Left forelimb (tissue), 1 donor: ENCODE measurements around the gene NLGN1.
"Not testable (repeated sequence)": the region's sequence is repeated elsewhere in the genome, so short reads cannot be mapped to it uniquely, and the experiment has no call there.

Source experiments
- DNase-seq: peaks from one replicate; pipeline ENCODE4 v3.0.0-alpha.2; 2018; ENCODE audit warnings: low spot score

Gene NLGN1

DNA sequence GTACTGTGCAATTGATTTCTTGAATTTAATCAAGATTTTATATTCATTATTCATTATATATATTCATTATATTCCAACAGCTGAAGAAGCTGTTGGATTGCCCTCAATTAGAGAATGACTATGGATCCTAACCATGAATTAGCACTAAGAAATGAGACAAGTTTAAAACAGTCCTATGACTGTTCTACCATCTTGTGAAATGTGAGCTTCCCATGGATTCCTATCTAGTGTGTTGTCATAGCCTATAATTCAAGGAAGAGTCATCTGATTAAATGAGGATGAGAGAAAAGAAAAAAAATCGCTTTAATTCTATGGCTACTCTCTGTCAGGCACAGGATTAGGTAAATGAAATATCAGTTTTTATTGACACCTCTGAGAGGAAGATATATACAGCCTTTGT is 765.0 kb downstream of the NLGN1 start:
- no peak for DNase-seq

DNA sequence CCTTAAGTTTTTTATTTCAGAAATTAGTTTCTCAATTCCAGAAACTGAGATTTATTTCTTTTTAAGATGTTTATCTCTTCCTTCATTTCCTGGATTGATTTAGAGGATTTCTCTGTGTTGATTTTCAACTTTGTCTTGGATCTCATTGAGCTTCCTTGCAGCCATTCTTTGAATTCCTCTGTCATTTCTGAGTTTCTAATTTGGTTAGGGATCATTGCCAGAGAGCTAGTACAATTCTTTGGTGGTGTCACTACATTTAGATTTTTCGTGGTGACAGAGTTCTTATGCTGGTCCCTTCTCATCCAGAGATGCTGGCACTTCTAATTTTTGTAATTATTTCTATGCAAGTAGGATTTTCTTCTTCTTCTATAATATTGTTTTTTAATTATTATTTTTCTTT is 770.5 kb downstream of the NLGN1 start:
- DNase-seq, result no peak

DNA sequence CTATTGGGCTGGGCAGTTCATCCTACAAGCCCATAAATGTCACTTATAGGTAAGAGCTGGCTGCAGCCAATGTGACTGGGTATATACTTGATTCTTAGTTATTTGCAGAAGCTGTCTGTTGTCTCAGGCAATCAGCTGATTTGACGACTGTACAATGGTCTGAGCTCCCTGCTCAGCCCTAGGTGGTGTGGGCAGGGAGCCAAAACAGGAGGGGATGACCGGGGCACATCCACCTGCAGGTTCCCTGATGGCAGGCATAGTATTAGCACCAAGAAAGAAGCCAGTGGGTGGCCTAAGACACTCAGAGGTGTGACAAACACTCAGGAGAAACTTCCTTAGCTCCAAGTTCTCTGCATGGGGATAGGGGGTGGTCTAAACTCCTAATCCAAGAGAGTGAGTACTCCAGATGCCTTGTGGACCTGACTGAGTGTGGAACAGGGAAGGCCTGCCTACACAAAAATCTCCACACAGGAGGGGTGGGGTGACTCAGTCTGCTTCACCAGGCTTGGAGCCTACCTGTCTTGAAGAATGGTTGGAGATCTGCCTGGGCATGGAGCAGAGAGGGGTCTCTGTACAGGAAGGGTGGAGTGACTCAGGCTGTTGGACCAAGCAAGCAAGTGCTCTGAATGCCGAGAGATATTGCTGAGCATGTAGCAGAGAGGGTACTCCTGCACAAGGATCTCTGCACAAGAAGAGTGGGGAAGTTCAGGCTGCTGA is 771.2 kb downstream of the NLGN1 start:
- DNase-seq, result no peak

DNA sequence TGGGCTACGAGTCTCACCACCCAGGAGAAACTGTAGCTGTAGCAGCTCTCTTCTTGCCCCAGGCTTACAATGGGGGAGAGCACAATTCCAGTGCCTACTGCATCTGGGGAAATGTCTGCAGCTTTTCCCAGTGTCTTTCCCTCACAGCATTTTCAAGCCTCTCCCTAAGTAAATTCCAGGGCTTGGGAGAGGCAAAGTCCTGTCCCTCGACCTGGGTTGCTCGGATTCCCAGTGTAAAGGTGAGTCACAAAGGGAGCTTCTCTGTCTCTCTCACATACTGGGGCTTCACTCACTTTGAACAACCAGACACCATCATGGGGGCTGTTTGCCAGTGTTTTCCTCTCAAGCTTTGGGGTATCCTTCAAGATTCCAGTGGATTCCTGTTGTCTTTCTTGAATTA is 772.2 kb downstream of the NLGN1 start:
- DNase-seq, result no peak

DNA sequence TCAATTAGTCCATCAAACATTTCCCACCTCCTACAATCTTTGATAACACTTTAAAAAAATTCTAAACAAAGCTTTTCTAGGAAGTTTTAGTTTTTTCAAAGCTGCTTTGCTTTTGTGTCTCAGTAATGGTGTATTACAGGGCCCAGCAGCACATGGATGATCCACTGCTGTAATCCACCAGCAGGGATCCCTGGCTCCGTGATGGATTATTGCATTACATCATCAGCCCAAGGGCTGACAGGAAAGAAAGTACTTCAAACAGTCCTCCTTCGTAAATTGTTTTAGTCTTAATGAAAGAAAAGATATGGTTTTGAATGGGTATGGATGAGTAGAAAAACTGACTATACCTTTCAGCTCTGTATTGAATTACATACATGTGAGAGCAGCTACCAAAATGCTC is 772.7 kb downstream of the NLGN1 start:
- no peak for DNase-seq

DNA sequence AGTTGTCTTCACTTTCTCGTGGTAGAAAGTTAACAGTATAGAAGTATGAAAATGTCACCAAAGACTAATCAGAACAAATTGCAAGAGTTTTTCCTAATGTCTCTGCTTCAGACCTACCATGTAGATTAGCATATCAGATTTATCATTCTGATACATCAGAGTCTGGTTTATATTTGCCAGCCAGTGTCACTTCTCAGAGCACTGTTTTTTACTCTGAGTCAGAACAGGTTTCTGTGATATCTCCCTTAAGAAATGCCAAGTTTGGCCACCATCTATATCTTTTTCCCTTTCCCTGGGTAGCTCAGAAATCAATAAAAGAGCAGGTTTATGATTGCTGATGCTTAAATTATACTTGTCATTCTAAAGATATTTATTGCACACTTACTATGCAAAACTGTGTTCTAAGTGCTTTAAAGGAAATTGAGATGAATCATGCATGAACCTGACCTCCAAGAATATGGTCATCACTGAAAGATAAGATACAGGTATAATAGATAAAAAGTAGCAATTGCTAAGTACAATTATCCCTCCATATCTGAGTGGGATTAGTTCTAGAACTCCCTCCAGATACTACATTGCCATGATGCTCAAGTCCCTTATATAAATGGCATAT is 788.9 kb downstream of the NLGN1 start:
- DNase-seq, result no peak

DNA sequence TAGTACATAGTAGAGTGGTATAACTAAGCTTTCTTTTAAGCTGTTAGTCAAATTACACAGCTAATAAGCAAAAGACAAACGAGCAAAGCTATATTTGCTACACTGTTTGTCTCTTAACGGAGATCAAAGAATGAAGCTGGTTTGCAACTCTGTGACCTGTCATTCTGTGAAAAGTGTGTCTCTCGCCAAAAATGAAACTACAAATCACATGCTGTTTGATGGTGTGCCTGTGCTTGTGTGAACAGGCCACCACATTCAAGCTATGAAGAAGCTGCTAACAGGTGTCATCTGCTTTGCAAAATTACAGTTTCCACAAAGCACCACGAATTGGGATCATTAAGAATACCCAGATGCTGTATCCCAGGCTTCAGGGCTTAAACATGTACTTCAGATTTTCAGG is 793.8 kb downstream of the NLGN1 start:
- DNase-seq, result no peak

DNA sequence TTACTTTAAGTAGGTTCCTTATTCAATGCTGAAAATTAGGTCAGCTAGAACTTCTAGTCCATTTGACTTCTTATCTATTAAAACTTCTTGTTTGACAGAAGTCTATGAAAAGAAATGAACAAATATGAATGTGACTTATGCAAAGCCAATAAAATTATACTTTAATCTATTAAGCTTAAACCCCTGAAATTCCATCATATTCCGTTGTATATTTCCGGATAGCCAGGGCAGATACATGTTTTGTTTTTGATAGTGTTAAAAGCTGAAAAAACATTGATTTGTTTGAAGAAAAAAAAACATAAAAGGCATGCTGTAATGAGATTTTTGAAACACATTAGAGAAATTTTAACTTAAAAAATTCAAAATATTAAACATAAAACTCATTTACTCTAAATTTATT is 794.4 kb downstream of the NLGN1 start:
- no peak for DNase-seq

DNA sequence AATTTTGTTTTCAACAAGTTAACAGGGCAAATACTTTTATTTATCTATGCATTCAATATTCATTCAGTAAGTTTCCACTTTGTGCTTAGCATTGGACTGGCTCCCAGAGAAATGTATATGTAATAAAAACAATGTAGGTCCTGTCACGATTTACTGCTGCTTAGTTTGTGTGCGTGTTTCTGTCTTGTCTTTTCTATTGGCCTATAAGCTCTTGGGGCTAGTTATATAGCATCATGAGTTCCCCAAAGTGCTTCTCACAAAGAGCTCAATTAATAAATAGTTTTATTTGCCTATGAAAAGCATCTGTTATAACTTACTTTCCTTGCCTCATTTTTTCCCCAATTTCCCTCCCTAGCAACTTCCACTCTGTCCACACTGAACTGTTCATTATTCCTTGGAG is 794.9 kb downstream of the NLGN1 start:
- DNase-seq, result no peak

DNA sequence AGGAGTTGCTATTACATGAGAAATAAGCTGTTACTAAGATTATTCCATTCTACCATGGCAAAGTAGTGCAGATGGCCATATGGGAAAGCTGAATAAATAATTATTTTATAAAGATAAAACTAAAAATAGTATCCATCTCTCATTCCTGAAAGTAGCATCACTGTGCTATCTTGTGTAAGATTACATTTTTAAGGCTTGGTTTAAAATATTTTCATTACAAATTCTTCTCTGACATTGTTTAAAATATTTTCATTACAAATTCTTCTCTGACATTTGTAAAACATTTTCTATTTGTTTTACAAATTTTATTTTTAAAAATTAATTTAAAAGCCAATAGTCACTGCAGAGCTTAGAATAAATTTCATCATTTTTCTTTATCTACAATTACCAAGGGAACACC is 796.1 kb downstream of the NLGN1 start:
- DNase-seq, result no peak

DNA sequence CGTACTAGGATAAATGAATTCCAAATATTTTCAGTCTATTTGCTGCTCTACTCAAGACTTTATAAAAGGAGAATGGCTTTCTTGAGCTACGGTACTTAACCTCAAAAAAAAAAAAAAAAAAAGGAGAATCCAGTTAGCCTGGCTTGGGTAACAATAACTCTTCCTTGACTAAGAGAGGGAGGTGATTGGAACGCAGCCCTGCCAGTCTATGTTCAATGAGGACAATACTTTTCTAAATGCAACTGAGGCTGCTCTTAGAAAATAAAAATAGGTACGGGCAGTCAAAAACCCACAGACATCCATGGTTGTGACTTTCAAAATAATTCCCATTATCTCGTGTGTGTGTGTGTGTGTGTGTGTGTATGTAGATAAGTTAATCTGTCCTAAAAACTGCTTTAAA is 799.9 kb downstream of the NLGN1 start:
- no peak for DNase-seq

DNA sequence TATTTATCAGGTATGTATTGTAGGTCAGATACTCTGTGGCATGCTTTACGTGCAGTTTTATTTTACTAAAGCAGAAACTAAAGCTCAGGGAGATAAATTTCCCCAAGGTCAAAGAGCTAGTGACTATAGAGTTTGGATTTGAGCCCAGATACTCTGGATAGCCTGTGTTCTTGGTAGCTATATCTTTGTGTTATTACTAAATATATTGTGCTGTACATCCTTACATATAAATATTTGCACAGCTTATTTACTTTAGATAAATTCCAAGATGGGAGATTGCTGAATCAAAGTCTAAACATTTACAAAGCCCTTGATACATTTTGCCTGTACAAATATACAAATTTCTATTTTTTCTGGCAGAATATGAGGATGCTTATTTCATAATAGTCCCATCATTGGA is 800.7 kb downstream of the NLGN1 start:
- DNase-seq, result no peak

DNA sequence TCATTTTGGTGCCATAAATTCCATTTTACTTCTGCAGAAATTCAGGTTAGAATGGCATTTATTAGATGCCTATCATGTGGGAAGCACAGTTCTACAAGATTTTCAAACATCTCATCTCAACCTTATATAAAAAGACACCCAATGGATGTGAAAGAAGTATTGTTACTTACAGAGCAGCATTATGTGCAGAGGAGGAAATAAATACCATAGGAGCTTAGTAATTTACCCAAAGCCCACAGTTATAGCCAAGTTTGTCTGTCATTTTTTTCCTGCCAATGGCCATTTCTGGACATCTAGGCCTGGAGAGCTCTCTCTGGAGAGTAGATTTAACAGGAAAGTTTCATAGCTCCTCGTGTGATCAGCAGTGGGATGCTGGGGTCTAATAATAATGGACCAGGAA is 802.2 kb downstream of the NLGN1 start:
- DNase-seq, result no peak

DNA sequence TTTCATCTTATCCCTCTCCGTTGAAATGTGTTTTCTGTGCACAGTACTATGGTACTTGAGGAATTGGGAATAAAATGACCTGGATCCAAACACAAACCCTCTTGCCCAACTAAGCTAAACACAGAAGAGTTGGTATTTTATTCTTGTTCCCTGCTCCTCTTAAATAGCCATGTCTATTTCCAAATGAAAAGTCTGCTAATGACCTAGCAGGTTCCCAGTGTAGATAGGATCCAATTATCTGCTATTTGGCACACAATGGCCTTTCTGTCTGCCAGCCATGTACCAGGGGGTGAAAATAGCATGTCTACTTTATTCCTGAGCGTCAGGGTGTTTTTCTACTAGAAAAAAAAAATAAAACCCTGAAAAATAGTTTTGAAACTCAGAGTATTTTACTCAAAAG is 804.6 kb downstream of the NLGN1 start:
- no peak for DNase-seq

DNA sequence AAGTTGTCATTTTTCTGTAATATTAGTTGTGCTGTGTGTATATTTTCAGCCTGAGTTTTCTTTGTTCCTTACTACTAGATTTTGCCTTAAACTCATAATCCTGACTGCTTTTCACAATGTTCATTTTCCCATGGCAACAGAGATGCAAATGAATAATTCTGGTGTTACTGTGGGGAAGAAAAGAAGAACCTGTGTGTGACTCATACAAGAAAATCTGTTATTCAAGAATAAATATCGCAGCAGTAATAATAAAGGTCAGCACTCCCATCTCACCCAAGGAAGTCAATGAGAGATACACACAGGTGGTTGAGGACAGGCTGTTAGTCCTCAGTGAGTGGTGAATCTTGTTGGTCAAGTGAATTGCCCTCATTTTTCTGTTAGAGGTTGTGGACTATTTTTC is 805.0 kb downstream of the NLGN1 start:
- DNase-seq, result no peak

DNA sequence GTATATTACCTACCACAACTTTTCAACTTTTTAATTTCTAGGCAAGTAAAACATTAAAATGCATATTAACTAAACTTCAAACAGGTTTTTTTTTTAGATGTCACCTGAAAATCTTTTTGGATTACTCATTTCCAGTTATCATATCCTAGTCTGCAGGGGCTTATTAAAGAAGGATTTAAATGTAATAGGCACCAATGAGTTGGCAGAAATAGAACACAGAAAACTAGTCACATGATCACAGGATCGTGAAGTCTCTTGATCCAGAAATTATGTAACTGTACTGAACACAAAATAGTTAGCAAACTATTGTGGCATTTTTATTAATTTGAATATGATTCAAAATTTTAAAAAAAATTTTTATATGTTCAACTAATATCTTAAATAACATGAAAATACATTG is 807.2 kb downstream of the NLGN1 start:
- DNase-seq, result no peak

DNA sequence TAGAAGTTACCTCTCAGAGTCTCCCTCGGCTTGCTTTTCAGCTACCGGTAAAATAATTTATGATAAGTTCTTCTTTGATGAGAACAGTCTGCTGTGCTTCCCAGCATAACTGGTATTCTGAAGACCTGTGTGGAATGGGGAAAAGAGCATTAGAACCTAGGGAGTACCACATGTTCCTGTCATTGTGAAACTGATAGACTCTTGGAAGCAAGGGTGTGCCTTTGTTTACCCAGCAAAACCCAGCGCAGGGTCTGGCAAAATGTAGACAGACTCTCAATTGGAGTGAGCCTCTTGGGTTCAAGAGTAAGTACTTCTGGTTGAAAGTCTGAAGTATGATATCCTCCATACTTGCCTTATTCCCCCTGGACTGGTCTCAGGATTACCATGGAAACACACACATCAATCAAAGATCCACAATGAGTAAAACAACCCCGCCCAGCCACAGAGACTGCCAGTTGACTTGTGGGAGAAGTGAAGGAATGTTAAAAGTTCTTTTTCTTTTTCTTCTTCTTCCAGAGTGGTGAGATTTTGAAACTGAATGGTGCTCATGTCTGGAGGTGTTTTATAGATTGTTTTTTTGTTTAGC is 809.2 kb downstream of the NLGN1 start:
- no peak for DNase-seq

DNA sequence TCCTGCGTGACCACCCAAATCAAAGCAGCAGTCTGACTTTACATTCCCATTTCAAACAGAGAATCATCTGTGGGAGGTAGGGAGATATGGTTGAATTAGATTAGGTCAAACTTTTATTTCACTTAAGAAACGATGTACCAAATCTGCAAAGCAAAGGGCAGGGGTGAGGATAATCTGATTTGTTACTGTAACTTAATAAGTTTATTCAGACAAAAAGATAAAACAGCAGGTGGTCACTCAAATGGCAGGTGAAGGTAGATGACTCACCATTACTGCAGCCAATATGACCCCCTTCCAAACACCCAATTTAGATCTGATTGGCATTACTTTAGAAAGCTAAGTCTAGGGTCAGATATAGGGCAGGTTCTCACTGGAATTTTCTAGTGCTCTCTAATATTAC is 810.6 kb downstream of the NLGN1 start:
- no peak for DNase-seq

DNA sequence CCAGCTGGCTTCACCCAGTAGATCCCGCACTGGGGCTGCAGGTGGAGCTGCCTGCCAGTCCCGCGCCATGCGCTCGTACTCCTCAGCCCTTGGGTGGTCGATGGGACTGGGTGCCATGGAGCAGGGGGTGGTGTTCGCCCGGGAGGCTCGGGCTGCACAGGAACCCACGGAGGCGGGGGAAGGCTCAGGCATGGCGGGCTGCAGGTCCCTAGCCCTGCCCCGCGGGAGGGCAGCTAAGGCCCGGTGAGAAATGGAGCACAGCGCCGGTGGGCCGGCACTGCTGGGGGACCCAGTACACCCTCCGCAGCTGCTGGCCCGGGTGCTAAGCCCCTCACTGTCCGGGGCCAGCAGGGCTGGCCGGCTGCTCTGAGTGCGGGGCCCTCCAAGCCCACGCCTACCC is 814.4 kb downstream of the NLGN1 start:
- DNase-seq, result not testable (repeated sequence)

DNA sequence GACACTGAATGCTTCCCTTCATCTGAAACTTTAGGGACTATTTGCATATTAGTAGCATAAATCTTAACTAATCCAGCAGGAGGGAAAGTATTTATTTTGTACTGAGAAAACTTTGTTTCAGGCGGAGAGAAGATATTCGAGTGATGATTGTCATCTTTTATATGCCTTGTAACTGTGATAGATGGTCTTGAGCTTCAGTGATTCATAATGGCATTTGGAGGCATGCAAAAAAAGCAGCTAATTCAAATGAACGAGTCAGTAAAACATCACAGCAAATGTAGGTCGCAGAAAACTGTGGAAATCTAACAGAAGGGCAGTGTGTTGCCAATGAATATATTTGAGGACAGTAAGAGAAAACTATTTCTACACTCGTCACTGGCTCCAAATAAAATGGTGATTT is 817.9 kb downstream of the NLGN1 start:
- DNase-seq, result no peak

DNA sequence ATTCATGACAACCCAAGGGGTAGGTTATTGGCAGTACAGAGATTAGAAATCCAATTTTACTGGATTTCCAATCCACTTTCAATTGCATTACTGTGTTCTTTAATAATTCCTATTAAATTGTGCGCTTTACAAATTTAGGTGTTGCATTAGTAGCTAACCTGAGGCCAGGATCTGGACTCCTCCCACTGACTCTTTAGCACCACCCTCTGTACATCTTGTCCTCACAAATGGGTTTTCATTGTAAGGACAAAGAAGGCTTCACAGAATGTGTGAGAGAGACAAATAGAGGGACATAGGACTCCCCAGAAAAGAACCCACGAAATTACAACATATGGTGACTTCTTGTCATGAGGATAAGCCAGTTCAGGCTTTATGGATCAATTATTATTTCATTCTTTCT is 818.5 kb downstream of the NLGN1 start:
- DNase-seq, result no peak

DNA sequence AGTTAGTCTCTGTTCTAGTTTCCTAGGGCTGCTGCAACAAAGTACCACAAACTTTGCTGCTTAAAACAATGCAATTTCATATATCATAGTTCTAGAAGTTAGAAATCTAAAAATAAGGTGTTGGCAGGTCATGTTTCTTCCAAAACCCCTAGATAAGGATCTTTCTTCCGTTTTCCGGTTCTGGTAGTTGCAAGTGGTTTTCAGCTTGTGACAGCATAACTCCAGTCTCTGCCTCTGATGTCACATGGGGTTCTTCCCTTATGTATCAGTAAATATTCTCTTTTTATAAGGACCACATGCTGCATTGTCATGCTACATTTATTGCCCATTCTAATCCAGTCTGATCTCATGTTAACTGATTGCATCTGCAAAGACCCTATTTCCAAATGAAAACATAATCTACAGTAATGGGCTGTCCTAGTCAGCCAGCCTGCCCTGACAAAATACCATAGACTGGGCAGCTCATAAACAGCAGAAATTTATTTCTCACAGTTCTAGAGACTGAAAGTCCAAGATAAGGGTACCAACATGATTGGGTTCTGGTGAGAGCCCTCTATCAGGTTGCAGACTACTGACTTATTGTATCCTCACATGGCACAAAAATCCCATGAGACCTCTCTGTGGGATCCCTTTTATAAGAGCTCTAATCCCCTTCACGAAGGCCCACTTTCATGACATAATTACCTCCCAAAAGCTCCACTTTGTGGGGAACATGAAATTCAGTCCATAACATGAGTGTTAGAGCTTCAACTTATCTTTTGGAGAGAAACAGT is 819.6 kb downstream of the NLGN1 start:
- DNase-seq, result no peak

DNA sequence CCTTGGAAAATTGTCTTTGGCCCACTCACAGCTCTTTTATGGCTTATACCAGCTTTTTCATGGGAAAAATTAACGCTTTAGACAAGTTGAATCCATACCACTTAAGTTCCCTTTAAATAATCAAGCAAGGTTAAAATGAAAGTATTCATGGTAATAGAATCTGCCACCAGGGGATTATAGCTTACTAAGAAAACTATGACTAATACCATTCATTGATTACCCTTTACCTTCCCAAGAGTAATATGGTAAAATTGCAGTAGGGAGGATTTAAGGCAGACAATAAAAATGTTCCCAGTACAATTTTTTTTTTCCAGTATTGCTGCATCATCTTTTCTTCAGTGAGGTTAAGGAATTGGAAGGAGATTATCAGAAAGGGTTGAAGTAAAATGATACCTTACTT is 820.5 kb downstream of the NLGN1 start:
- DNase-seq, result no peak
